ENCODE measurements around the gene CAP2. TPM values are rescaled to one million over a fixed set of nuclear protein-coding genes. Genes with fewer than 3 reads are reported as not detected.

Gene CAP2
- total and polyA plus RNA-seq, 8 donors, result 0.61 to 78.8 (median 4.2) TPM

GRCh38 chr6:17588011-17588410 lies 194.6 kb downstream of the CAP2 start:
- 65 to 80% (median 68%) methylated on average over 6 of the region's 6 CpGs for WGBS, 5 donors
- Histone ChIP-seq H3K9me3 (no peaks in the 10 kb centered on the region), H3K27me3 (no peaks in the 10 kb centered on the region), H3K4me3 (no peak overlapping the region), H3K27ac (no peak overlapping the region), H3K4me1 (peaks cover 0 to 19% (median 12%) of the 10 kb centered on the region in 4 donors), H3K36me3 (no peaks in the 10 kb centered on the region)
- TF ChIP-seq CTCF (IDR thresholded peaks at IDR 0.05) (no peak), EP300 (IDR thresholded peaks at IDR 0.05) (no peak), POLR2A (IDR thresholded peaks at IDR 0.05) (no peak), POLR2AphosphoS5 (IDR thresholded peaks at IDR 0.05) (no peak)
- intact Hi-C loops (cut with DNase I; ENCODE audit: low total_unique reads), result loop anchor here (5.0 to 10.0 kb wide), 2 partner anchors 217 to 431 kb away; no protein-coding TSS in a partner anchor
- no peak for DNase-seq

GRCh38 chr6:17589406-17590096 lies 196.2 kb downstream of the CAP2 start:
- Histone ChIP-seq H3K27me3 (no peaks in the 10 kb centered on the region), H3K27ac (no peak overlapping the region), H3K36me3 (no peaks in the 10 kb centered on the region), H3K9me3 (no peaks in the 10 kb centered on the region), H3K4me1 (peaks cover 0 to 9% (median 1%) of the 10 kb centered on the region in 4 donors), H3K4me3 (no peak overlapping the region)
- DNase-seq, result peak in 1 of 2 donors; percentile 46
- TF ChIP-seq EP300 (IDR thresholded peaks at IDR 0.05), result no peak
- 59 to 76% (median 69%) methylated on average over 5 of the region's 5 CpGs for WGBS, 5 donors
- intact Hi-C loops (cut with DNase I; ENCODE audit: low total_unique reads), result loop anchor here (5.0 to 10.0 kb wide), 2 partner anchors 215 to 432 kb away; no protein-coding TSS in a partner anchor

GRCh38 chr6:17591287-17591686 lies 197.9 kb downstream of the CAP2 start:
- TF ChIP-seq CTCF (IDR thresholded peaks at IDR 0.05), result no peak
- no peak for TF ChIP-seq POLR2AphosphoS5 (IDR thresholded peaks at IDR 0.05)
- no peak for TF ChIP-seq POLR2A (IDR thresholded peaks at IDR 0.05)
- TF ChIP-seq EP300 (IDR thresholded peaks at IDR 0.05), result no peak
- DNase-seq, result no peak
- 78 to 85% (median 82%) methylated on average over 1 of the region's 1 CpG for WGBS, 5 donors
- Histone ChIP-seq H3K4me1 (peaks cover 0 to 1% (median 0%) of the 10 kb centered on the region in 4 donors), H3K27me3 (no peaks in the 10 kb centered on the region), H3K36me3 (no peaks in the 10 kb centered on the region), H3K4me3 (no peak overlapping the region), H3K27ac (peak overlapping the region in 1 of 5 donors; percentile 53), H3K9me3 (no peaks in the 10 kb centered on the region)
- intact Hi-C loops (cut with DNase I; ENCODE audit: low total_unique reads), result no loop called here

GRCh38 chr6:17593246-17593645 lies 199.9 kb downstream of the CAP2 start:
- Histone ChIP-seq H3K4me1 (no peaks in the 10 kb centered on the region), H3K27ac (no peak overlapping the region), H3K36me3 (no peaks in the 10 kb centered on the region), H3K27me3 (no peaks in the 10 kb centered on the region), H3K4me3 (no peak overlapping the region), H3K9me3 (no peaks in the 10 kb centered on the region)
- no peak for TF ChIP-seq POLR2AphosphoS5 (IDR thresholded peaks at IDR 0.05)
- TF ChIP-seq POLR2A (IDR thresholded peaks at IDR 0.05), result no peak
- no peak for TF ChIP-seq EP300 (IDR thresholded peaks at IDR 0.05)
- no peak for TF ChIP-seq CTCF (IDR thresholded peaks at IDR 0.05)
- intact Hi-C loops (cut with DNase I; ENCODE audit: low total_unique reads), result no loop called here
- DNase-seq, result no peak

- Histone ChIP-seq H3K4me1 (peaks cover 0 to 9% (median 6%) of the 10 kb centered on the region in 4 donors), H3K9me3 (no peaks in the 10 kb centered on the region), H3K27ac (no peak overlapping the region), H3K27me3 (no peaks in the 10 kb centered on the region), H3K4me3 (no peak overlapping the region), H3K36me3 (no peaks in the 10 kb centered on the region)
- TF ChIP-seq CTCF (IDR thresholded peaks at IDR 0.05) (no peak), POLR2AphosphoS5 (IDR thresholded peaks at IDR 0.05) (no peak), EP300 (IDR thresholded peaks at IDR 0.05) (no peak), POLR2A (IDR thresholded peaks at IDR 0.05) (no peak)
- 91 to 95% (median 91%) methylated on average over 3 of the region's 3 CpGs for WGBS, 5 donors
- intact Hi-C loops (cut with DNase I; ENCODE audit: low total_unique reads), result no loop called here
- no peak for DNase-seq
Measured at GRCh38 chr6:17596085-17596484, 202.7 kb downstream of the CAP2 start.
